ENCODE results near the gene S100PBP.
A peak's percentile ranks its signal among the peaks of the same experiment; 100 is the strongest.

Gene S100PBP

DNA sequence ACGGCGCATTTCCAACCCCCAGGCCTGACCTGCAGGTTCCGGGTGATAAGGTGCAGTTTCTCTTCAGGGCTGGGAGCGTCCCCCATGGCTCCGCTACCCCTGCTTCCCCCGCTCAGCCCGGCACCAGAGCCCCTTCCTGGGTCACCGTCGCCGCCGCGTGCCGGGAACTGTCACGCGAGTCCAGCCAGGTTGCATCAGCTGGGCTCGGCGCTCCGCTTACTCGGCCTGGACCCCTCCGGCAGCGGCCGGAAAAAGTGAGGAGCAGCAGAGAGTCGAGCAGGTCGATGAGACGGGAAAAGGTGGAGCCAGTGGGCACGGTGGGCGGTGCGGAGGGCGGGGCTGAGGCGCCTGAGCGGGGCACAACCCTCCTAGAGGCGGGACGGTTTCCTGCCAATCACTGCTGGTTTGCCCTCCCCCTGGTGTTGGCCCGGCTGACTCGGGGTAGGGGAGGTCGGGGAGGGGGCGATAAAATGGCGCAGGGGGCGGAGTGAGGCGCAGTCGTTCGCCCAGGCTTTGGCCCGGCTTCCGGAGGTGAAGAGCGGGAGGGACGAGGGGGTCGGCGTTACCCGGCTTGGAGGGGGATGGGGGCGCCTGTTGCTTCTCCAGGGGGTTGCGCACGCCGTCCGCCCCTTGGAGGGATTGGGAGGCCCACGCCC is at the start of gene S100PBP, which contains the start of gene YARS1:
Gene S100PBP, plus strand, starts transcription at position 495 of the 656 bp plus-strand sequence. CDS start 8,447 bp downstream, outside the sequence.
Gene YARS1, minus strand, starts transcription at position 200 of the 656 bp plus-strand sequence. Its CDS starts 114 bp downstream, at position 86.
- DNase-seq = peak; percentile 96

DNA sequence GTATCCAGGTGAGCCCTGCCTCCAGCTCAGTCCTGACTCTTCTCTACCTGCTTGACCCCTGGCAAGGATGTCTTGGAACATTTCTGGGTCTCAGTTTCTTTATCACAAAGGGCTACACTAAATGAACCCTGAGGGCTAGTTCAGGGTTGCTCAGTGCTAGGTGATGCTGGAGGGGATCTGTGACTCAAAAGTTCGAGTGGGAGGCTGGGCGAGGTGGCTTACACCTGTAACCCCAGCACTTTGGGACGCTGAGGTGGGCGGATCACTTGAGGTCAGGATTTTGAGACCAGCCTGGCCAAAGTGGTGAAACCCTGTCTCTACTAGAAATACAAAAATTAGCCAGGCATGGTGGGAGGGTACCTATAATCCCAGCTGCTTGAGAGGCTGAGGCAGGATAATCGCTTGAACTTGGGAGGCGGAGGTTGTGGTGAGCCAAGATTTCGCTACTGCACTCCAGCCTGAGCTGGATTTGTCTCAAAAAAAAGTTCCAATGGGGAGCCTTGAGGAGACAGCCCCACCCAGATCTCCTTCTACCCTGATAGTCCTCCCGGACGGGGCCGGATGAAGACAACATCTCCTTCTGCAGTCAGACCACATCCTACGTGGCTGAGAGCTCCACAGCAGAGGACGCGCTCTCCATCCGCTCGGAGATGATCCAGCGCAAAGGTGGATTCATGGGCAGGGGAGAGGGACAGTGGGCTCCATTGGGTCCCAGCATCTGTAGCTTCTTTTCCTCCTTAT is 49.2 kb upstream of the S100PBP start:
- no peak for DNase-seq

DNA sequence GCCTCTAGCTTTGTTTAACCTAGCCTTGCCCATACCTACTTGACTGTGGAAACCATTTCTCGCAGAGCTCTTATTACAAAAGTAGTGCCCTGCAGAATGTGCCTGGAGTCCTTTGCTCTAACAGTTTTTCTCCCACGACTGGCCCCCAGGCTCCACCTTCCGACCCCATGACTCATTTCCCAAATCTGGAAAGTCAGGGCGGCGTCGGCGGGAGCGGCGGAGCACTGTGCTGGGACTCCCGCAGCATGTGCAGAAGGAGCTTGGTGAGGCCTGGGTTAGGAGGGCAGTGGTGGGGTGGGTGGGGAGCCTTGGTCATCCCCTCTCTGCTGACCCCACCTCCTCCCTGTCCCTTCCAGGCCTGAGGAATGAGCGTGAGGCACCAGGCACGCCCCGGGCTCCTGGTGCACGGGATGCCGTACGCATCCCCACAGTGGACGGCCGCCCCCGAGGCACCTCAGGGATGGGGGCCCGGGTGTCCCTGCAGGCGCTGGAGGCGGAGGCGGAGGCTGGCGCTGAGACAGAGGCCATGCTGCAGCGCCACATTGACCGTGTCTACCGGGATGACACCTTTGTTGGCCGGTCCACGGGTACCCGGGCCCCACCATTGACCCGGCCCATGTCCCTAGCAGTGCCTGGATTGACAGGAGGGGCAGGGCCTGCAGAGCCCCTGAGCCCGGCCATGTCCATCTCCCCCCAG is 47.8 kb upstream of the S100PBP start:
- DNase-seq = no peak

GRCh38 chr1:32770221-32770731 is 47.2 kb upstream of the S100PBP start:
- no peak for DNase-seq

GRCh38 chr1:32770741-32771548 is 46.5 kb upstream of the S100PBP start:
- DNase-seq = no peak

DNA sequence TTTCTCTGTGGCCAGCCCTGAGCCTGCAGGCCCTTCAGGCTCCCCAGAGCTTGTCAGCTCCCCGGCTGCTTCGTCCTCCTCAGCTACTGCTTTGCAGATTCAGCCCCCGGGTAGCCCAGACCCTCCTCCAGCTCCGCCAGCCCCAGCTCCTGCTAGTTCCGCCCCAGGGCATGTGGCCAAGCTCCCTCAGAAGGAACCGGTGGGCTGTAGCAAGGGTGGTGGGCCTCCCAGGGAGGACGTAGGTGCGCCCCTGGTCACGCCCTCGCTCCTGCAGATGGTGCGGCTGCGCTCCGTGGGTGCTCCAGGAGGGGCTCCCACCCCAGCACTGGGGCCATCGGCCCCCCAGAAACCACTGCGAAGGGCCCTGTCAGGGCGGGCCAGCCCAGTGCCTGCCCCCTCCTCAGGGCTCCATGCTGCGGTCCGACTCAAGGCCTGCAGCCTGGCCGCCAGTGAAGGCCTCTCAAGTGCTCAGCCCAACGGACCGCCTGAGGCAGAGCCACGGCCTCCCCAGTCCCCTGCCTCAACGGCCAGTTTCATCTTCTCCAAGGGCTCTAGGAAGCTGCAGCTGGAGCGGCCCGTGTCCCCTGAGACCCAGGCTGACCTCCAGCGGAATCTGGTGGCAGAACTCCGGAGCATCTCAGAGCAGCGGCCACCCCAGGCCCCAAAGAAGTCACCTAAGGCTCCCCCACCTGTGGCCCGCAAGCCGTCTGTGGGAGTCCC is 45.7 kb upstream of the S100PBP start:
- DNase-seq = no peak

- no peak for DNase-seq
These were observed 45.0 kb upstream of the S100PBP start for GRCh38 chr1:32772281-32773017.

- peak; percentile 43 for DNase-seq
These were observed 44.3 kb upstream of the S100PBP start for GRCh38 chr1:32773018-32773763.

- DNase-seq = no peak
These were observed 43.5 kb upstream of the S100PBP start for GRCh38 chr1:32773764-32774463.

DNA sequence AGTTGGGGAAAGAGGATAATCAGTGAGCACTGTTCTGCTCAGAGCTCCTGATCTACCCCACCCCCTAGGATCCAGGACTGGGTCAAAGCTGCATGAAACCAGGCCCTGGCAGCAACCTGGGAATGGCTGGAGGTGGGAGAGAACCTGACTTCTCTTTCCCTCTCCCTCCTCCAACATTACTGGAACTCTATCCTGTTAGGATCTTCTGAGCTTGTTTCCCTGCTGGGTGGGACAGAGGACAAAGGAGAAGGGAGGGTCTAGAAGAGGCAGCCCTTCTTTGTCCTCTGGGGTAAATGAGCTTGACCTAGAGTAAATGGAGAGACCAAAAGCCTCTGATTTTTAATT is 43.0 kb upstream of the S100PBP start:
- no peak for DNase-seq

- peak; percentile 16 for DNase-seq
These were observed 42.4 kb upstream of the S100PBP start for GRCh38 chr1:32774950-32775634.

- no peak for DNase-seq
These were observed 41.7 kb upstream of the S100PBP start for GRCh38 chr1:32775640-32776337.

DNA sequence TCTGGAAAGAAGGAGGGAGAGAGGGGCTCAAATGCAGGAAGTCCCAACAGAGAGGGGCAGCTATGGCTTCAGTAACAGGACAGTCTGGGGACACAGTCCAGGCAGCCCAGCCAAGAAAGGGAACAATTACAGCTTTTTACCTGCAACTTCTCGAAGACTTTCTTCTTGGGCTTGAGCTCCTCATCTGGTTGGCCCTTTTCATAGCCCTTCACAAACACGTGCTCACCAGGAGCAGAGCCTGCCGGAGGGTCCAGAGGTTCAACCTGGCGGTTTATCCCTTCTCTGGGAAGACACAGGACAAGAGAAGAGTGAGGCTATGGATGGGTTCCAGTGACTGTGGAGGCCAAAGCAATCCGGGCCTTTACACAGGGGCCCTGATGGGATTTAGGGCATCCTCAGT is 38.2 kb upstream of the S100PBP start:
- no peak for DNase-seq

DNA sequence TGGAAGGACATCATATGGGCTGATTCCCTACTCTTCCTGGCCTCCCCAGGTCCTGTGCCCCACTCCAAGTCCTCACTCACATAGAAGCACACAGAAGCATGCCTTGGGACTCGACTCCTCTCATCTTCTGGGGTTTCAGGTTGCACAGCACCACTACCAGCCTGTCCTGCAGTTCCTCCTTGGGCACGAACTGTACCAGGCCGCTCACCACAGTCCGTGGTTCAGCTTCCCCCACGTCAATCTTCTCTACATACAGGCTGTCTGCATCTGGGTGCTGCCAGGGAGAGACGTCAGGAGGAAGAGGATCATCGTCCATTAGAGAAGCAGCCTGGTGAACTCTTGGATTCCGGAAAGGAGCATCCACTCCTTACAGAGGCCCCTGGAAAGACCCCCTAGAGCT is 37.4 kb upstream of the S100PBP start:
- no peak for DNase-seq

GRCh38 chr1:32780628-32781234 is 36.7 kb upstream of the S100PBP start:
- DNase-seq = no peak

DNA sequence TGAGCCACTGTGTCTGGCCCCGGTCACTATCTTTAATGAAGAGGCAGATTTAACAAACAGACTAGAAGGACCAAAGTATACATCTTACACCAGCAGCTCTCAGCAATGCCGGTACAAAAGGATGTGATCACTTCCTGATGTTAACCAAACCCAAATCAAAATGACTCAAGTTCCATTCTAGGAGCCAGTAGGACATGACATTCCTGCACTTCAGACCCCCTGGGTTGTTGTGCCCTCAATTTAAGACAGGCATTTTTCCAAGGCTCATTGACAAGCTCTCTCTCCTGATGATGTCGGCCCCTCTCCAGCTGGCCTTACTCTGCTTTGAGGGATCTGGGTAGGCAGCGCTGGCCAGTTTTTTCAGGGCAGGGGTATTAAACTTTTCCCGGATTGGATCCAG is 35.4 kb upstream of the S100PBP start:
- DNase-seq = no peak

- DNase-seq = no peak
These were observed 33.6 kb upstream of the S100PBP start for GRCh38 chr1:32783851-32784250.

- no peak for DNase-seq
These were observed 32.6 kb upstream of the S100PBP start for GRCh38 chr1:32784817-32785216.

Data from DMS 273 treated with DMSO at 0.1 percent for 48 hours (cell line).